Ovary (tissue), 9 donors: ENCODE results near the gene ANG. TPM values are rescaled to one million over a fixed set of nuclear protein-coding genes. Genes with fewer than 3 reads are reported as not detected.

ENCODE experiments used
- DNase-seq, 5 donors: peaks; one replicate each; pipeline ENCODE4 v3.0.0-alpha.2; 2019 to 2020
- H3K27ac ChIP-seq, 2 donors: fragments of 200-600 bp; one replicate each; pipeline versions ENCODE4 v1.5.1 to v1.8.0; 2019 to 2022
- H3K27me3 ChIP-seq: fragments of 200-600 bp; one replicate; pipeline ENCODE4 v1.8.0; 2022
- H3K36me3 ChIP-seq: fragments of 200-600 bp; sonication (generic); one replicate; pipeline ENCODE4 v1.5.1; 2019
- H3K4me1 ChIP-seq: one replicate; pipeline ENCODE4 v1.8.1; 2013; ENCODE audit warnings: mild to moderate bottlenecking, moderate library complexity; ENCODE audit not compliant: insufficient read depth
- H3K4me3 ChIP-seq: fragments of 200-600 bp; sonication (generic); one replicate; pipeline ENCODE4 v1.5.1; 2017
- H3K9me3 ChIP-seq, 2 donors: fragments of 200-600 bp in 1 of 2; sonication (generic) in 1 of 2; one replicate each; pipeline versions ENCODE4 v1.5.1 to v1.8.1; 2013 to 2019; ENCODE audit warnings: mild to moderate bottlenecking in 1 of 2, moderate library complexity in 1 of 2
- EP300 ChIP-seq: sonication (generic); formaldehyde crosslinking; IDR thresholded peaks from one replicate; pipeline ENCODE4 v1.6.1; 2017; ENCODE audit warnings: antibody characterized with exemption
- POLR2A ChIP-seq: fragments of 450-650 bp; IDR thresholded peaks from one replicate; pipeline ENCODE4 v1.6.1; 2017; ENCODE audit warnings: antibody characterized with exemption, mild to moderate bottlenecking, moderate library complexity
- WGBS, 3 donors: extraction: QIAGEN DNeasy Blood & Tissue Kit in 1 of 3; methylation state at CpG; one replicate each; pipeline versions ENCODE4 v1.1.5 to v1.1.7; 2013 to 2017; 5-methylcytosine and 5-hydroxymethylcytosine counted together
- intact Hi-C, 4 donors: fragments of 100-400 bp; cut with DNase I; formaldehyde crosslinking; loops; one replicate each; pipeline versions ENCODE4 v1.11.0 to v1.15.1; 2022 to 2023
- polyA plus RNA-seq, 2 donors: library from polyadenylated mRNA; stranded (reverse); fragments of 200-250 nt in 1 of 2; fragments of 350-450 nt in 1 of 2; fragmentation: Illumina TruSeq in 1 of 2; extraction: RNeasy Lipid Tissue Mini Kit (QIAGEN cat#74804) in 1 of 2; gene quantifications; one replicate each; pipeline ENCODE4 v1.2.3, GENCODE V29; 2013 to 2014
- total RNA-seq, 7 donors: library from RNA; depleted of rRNA in 2 of 7; stranded (reverse); fragments of >200 nt in 2 of 7; fragmentation: NEBNext Ultra II Directional in 3 of 7; extraction: Animal tissue kit (Norgen Biotek cat#: 25700) in 3 of 7; gene quantifications; one replicate each; pipeline versions ENCODE4 v1.1.0 to v1.2.4, GENCODE V29; 2016 to 2023
- TF ChIP-seq, protein P1 (sequence below), 3 donors: fragments of 450-650 bp in 2 of 3; fragments of 200-600 bp in 1 of 3; IDR thresholded peaks; one replicate each; pipeline versions ENCODE4 v1.5.1 to v1.8.0; 2016 to 2022; ENCODE audit warnings: antibody characterized with exemption in 3 of 3, mild to moderate bottlenecking in 1 of 3
- donor health status: DM: no; HTN: no; CAD: no; lungs with moderate emphysema.
- donor health status: DM: no; HTN: no; CAD: no.
- donor health status: Bipolar disorder and iron deficiency.
- donor health status: DM: yes; HTN: yes; CAD: no.
- donor health status: DM: no; HTN: no; CAD: no.
- donor health status: DM: yes; HTN: yes; CAD: no.

Gene ANG
- total and polyA plus RNA-seq, 9 donors = 13.2 to 80.5 (median 39.4) TPM

DNA sequence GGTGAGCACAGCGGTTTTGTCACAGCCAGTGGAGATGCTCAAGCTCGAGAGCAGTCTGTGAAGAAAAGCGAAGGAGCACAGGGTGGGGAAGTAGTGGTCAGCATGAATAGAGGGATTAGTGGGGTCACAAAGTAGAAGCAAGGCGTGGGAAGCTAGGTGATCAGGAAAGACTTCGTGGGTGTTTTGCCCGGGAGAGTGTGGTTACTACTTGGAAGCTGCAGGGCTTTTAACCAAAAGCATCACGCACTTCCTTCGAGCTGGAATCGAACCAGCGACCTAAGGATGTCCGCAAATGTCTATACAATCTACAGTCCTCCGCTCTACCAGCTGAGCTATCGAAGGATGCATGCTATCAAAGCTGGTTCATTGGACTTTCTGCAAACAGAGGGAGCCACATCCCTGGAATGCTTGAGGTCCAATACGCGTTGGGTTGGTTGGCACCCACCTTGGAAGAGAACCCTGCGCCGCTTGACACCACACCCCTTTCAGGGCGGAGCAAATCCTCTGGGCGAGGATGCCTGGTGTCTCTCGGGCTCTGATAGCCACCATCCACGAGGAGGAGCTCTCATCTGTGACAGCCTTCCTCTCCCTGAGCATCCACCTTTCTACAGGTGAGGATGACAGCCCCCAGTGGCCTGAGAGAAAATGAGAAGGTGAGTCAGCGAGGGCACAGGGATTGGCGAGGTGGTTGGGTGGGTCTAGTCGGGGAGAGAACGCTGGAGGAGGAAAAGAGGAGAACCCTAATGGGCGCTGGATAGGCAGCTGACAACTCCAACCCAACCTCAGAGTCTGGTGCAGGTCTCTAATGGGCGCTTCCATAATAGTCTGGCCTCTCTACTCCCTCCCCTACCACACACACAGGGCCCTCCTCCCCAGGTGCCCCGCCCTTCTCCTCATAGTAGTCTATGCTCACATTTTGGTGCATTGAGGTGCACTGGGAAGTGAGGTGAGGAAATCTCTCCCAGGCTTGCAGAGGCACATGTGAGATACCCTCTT is 31.1 kb upstream of the ANG start:
- Histone ChIP-seq H3K36me3 (no peaks in the 10 kb centered on the region), H3K4me3 (no peak overlapping the region), H3K27me3 (no peaks in the 10 kb centered on the region), H3K4me1 (no peaks in the 10 kb centered on the region), H3K9me3 (no peaks in the 10 kb centered on the region), H3K27ac (no peak overlapping the region)
- no peak for DNase-seq
- 19 to 26% (median 22%) methylated on average over 28 of the region's 28 CpGs for WGBS, 3 donors
- intact Hi-C loops = no loop called here
- TF ChIP-seq POLR2A (no peak), EP300 (no peak)
- TF ChIP-seq, protein P1, sequence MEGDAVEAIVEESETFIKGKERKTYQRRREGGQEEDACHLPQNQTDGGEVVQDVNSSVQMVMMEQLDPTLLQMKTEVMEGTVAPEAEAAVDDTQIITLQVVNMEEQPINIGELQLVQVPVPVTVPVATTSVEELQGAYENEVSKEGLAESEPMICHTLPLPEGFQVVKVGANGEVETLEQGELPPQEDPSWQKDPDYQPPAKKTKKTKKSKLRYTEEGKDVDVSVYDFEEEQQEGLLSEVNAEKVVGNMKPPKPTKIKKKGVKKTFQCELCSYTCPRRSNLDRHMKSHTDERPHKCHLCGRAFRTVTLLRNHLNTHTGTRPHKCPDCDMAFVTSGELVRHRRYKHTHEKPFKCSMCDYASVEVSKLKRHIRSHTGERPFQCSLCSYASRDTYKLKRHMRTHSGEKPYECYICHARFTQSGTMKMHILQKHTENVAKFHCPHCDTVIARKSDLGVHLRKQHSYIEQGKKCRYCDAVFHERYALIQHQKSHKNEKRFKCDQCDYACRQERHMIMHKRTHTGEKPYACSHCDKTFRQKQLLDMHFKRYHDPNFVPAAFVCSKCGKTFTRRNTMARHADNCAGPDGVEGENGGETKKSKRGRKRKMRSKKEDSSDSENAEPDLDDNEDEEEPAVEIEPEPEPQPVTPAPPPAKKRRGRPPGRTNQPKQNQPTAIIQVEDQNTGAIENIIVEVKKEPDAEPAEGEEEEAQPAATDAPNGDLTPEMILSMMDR (IDR thresholded peaks at IDR 0.05) = no peak

DNA sequence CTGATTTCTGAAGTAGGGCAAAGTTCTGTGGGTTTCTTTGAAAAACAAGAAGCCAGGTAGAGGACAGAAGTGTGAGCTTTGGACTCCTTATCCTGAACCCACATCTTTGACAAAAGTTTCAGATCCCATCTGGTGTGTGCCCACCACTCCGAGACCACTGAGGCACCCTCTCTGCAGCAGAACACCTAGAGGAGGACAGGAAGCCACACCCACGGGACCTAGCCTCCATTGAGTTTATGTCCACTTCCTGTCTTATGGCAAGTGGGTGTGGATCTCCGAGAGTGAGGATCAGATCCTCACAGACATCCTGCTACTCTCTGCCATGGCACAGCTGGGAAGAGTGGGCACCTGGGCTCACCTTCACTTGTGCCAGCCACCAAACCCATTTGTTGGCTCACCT is 30.3 kb upstream of the ANG start:
- Histone ChIP-seq H3K4me1 (peaks cover 2% of the 10 kb centered on the region), H3K4me3 (no peak overlapping the region), H3K27ac (no peak overlapping the region), H3K9me3 (no peaks in the 10 kb centered on the region), H3K36me3 (no peaks in the 10 kb centered on the region), H3K27me3 (no peaks in the 10 kb centered on the region)
- TF ChIP-seq EP300 = no peak
- TF ChIP-seq POLR2A = no peak
- TF ChIP-seq, protein P1 (IDR thresholded peaks at IDR 0.05) = no peak
- DNase-seq = no peak
- intact Hi-C loops = no loop called here
- 79 to 82% (median 79%) methylated on average over 3 of the region's 3 CpGs for WGBS, 3 donors

DNA sequence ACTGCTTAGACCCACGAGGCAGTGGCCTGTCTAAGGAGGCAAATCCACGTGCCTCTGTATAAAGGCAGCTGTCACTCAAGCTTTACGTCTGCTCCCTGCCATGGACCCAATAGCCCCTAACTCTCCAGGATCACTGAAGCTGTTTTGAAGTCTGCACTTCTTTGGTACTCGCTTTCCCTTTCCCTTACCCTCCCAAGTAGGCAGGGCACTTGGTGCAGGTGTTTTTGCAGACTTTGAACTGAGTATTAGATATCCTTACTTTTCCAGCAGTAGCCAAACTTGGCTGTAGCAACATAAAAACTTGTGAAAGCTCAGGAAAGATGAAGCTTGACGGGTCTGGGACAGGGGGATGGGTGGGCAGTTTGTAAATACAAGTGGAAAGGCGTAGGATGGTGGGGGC is 29.2 kb upstream of the ANG start:
- H3K9me3 ChIP-seq = no peaks in the 10 kb centered on the region
- TF ChIP-seq, protein P1 (IDR thresholded peaks at IDR 0.05) = no peak
- TF ChIP-seq POLR2A (no peak), EP300 (no peak)
- DNase-seq = no peak
- peaks cover 2% of the 10 kb centered on the region for H3K4me1 ChIP-seq
- H3K36me3 ChIP-seq = no peaks in the 10 kb centered on the region
- 63 to 70% (median 67%) methylated on average over 6 of the region's 6 CpGs for WGBS, 3 donors
- H3K27ac ChIP-seq = no peak overlapping the region
- no peaks in the 10 kb centered on the region for H3K27me3 ChIP-seq
- no peak overlapping the region for H3K4me3 ChIP-seq
- intact Hi-C loops = no loop called here

DNA sequence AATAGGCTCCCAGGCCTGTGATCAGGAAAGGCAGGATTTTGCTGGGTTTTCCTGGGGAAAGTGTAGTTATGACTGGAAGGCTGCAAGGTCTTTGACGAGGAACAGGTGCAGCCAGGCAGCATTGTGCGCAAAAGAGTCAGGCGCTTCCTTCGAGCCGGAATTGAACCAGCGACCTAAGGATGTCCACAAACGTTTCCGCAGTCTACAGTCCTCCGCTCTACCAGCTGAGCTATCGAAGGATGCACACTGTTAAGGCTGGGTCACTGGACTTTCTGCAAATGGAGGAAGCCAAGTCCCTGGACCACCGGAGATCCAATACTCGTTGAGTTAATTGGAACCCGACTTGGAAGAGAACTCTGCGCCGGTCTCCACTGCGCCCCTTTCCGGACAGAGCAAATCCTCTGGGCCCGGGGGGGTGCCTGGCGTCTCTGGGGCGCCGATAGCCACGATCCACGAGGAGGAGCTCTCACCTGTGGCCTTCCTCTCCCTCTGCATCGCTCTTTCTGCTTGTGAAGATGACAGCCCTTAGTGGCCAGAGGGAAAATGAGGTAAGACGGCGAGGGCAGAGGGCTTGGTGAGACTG is 28.7 kb upstream of the ANG start:
- H3K4me1 ChIP-seq = peaks cover 2% of the 10 kb centered on the region
- 34 to 50% (median 46%) methylated on average over 26 of the region's 26 CpGs for WGBS, 3 donors
- no peak for TF ChIP-seq POLR2A
- no peak for TF ChIP-seq EP300
- TF ChIP-seq, protein P1 (IDR thresholded peaks at IDR 0.05) = no peak
- no peak overlapping the region for H3K27ac ChIP-seq
- no peak overlapping the region for H3K4me3 ChIP-seq
- no peaks in the 10 kb centered on the region for H3K9me3 ChIP-seq
- no peaks in the 10 kb centered on the region for H3K27me3 ChIP-seq
- DNase-seq = no peak
- no peaks in the 10 kb centered on the region for H3K36me3 ChIP-seq
- intact Hi-C loops = no loop called here
